HG03439 (cell line): ENCODE measurements around the gene CNFN.
"Not testable (repeated sequence)": the region's sequence is repeated elsewhere in the genome, so short reads cannot be mapped to it uniquely, and the experiment has no call there.

Experiments used
- ATAC-seq: cut with Tn5 transposase; IDR thresholded peaks from one replicate; pipeline ENCODE4 v1.9.1; 2021; ENCODE audit warnings: mild to moderate bottlenecking, moderate library complexity; ENCODE audit not compliant: unreplicated experiment

CNFN gene

DNA sequence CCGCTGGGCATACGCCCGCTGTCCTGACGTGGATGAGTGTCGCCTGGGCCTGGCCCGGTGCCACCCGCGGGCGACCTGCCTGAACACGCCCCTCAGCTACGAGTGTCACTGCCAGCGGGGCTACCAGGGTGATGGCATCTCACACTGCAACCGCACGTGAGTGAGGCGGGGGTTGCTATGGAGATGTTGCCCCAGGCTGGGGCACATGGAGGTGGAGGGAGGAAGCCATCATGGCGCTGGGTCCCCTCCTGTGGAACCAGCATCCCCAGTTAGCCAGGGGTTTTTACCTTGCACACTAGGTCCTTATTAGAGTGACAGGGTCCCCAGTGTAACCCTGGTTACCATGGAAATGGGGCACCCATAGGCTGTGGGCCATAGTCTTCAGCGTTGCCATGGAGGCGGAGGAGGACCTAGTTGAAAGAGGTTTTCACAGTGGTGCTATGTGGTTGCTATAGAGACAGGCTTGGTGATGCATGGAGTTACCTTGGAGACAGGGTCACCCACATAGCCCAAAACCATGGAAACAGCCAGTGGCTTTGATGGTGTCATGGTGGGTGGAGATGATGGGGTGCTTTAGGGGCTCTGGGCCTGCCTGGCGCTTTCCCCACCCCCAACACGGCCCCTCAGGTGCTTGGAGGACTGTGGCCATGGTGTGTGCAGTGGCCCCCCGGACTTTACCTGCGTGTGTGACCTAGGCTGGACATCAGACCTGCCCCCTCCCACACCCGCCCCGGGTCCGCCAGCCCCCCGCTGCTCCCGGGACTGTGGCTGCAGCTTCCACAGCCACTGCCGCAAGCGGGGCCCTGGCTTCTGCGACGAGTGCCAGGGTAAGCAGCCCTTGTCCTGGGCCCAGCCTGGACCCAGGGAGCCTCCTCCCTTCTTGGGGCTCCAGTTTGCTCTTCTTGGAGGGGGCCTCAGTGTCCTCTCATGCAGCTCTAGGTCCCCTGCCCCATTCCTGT, 37.5 kb downstream of the CNFN start:
- ATAC-seq = no peak

- no peak for ATAC-seq
Measured at GRCh38 chr19:42351079-42351735, 38.9 kb downstream of the CNFN start.

- no peak for ATAC-seq
Measured at GRCh38 chr19:42350417-42350816, 39.7 kb downstream of the CNFN start.

DNA sequence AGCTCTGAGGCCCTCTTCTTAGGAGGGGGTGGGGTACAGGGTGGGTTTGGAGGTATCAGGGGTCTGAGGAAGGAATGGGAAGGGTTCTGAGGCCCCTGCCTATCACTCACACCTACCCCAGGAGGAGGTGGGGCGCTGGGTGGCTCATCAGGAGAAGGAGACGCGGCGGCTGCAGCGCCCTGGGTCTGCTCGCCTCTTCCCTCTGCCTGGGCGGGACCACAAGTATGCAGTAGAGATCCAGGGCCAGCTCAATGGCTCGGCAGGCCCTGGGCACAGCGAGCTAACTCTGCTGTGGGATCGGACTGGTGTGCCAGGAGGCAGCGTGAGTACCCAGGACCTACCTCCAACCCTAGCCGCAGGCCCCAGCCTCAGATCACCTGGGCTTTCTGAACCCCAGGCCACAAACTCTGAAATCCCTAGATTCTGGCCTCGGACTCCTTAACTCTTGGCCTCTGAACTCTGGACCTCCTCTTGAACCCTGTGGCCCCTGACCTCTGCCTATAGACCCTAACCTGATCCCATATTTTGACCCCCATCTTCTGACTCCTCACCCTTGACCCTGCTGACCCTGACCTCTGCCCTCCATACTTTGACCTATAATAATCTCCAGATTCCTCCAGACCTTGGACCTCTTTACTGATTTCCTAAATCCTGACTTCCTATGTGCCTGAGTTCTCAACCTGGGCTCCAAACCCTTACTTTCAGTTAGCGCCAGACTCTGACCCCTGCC, 40.6 kb downstream of the CNFN start:
- ATAC-seq = no peak

GRCh38 chr19:42348211-42348610, 41.9 kb downstream of the CNFN start:
- no peak for ATAC-seq

DNA sequence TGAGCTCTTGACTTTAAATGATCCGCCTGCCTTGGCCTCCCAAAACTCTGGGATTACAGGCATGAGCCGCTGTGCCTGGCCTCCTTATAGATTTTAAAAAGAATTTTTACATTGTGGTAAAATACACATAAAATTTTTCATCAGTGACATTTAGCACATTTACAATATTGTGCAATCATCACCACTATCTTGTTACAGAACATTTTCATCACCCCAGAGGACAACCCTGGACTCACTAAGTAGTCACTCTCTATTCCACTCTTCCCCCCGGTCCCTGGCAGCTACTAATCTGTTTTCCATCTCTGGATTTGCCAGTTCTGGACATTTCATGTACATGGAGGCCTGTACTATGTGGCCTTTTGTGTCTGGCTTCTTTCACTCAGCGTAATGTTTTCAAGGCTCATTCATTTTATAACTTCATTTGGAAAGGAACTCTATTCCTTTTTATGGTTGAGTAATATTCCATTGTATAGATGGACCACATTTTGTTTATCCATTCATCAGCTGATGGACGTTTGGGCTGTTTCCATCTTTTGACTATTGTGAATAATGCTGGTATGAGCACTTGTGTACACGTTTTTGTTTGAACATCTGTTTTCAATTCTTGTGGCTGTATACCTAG, 44.8 kb downstream of the CNFN start:
- ATAC-seq = no peak

GRCh38 chr19:42344336-42344893, 45.7 kb downstream of the CNFN start:
- ATAC-seq = no peak

- no peak for ATAC-seq
Measured at GRCh38 chr19:42343344-42344110, 46.6 kb downstream of the CNFN start.

GRCh38 chr19:42339922-42340321, 50.2 kb downstream of the CNFN start:
- not testable (repeated sequence) for ATAC-seq

DNA sequence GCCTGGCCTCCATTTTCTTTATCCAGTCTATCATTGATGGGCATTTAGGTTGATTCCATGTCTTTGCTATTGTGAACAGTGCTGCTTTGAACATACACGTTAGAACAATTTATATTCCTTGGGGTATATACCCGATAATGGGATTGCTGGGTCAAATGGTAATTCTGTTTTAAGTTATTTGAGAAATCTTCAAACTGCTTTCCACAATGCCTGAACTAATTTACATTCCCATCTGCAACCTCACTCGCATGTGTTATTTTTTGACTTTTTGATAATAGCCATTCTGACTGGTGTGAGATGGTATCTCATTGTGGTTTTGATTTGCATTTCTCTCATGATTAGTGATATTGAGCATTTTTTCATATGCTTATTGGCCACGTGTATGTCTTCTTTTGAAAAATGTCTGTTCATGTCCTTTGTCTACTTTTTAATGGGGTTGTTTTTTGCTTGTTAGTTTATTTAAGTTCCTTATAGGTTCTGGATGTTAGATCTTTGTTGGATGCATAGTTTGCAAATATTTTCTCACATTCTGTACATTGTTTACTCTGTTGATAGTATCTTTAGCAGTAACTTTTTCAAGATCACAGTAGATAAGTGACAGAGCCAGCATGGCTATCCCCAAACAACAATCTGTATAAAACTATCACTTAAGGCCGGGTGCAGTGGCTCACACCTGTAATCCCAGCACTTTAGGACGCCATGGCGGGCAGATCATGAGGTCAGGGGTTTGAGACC, 50.8 kb downstream of the CNFN start:
- ATAC-seq = not testable (repeated sequence)
